Uterus (tissue), 2 donors: ENCODE measurements around the gene TMPRSS3.

Source experiments
- CTCF ChIP-seq, 4 experiments: fragments of 200-600 bp in 2 of 4; fragments of 450-650 bp in 2 of 4; sonication (generic) in 2 of 4; IDR thresholded peaks; one replicate each; pipeline ENCODE4 v1.5.1; 2016 to 2019; ENCODE audit warnings: antibody characterized with exemption in 4 of 4, mild to moderate bottlenecking in 2 of 4, moderate library complexity in 1 of 4
- POLR2A ChIP-seq, 2 donors: fragments of 450-650 bp; IDR thresholded peaks; one replicate each; pipeline ENCODE4 v1.6.1; 2016; ENCODE audit warnings: antibody characterized with exemption in 2 of 2, mild to moderate bottlenecking in 1 of 2, moderate library complexity in 1 of 2

GRCh38 chr21:42365770-42366169, 30.1 kb downstream of the TMPRSS3 start:
- no peak for TF ChIP-seq POLR2A (IDR thresholded peaks at IDR 0.05)
- no peak for TF ChIP-seq CTCF (IDR thresholded peaks at IDR 0.05)
